HG02798 (cell line): ENCODE measurements around the gene SCNN1A.

Source experiments
- ATAC-seq: cut with Tn5 transposase; IDR thresholded peaks from one replicate; pipeline ENCODE4 v1.9.1; 2021; ENCODE audit warnings: mild to moderate bottlenecking; ENCODE audit not compliant: unreplicated experiment, poor library complexity

Gene SCNN1A

GRCh38 chr12:6375269-6376078 lies at the start of gene SCNN1A:
SCNN1A (minus strand) TSS chr12:6375563; CDS start chr12:6374783, 780 bp downstream.
- ATAC-seq = no peak

GRCh38 chr12:6424866-6425265 lies 49.5 kb upstream of the SCNN1A start:
- no peak for ATAC-seq

GRCh38 chr12:6424008-6424347 lies 48.6 kb upstream of the SCNN1A start:
- no peak for ATAC-seq

- ATAC-seq = peak; percentile 46
Measured at GRCh38 chr12:6423267-6424007, 48.1 kb upstream of the SCNN1A start.

GRCh38 chr12:6420364-6420763 lies 45.0 kb upstream of the SCNN1A start:
- ATAC-seq = no peak

- ATAC-seq = no peak
Measured at GRCh38 chr12:6418796-6419195, 43.4 kb upstream of the SCNN1A start.

GRCh38 chr12:6416596-6416995 lies 41.2 kb upstream of the SCNN1A start:
- no peak for ATAC-seq

GRCh38 chr12:6407236-6407954 lies 32.0 kb upstream of the SCNN1A start:
- no peak for ATAC-seq

- no peak for ATAC-seq
Measured at GRCh38 chr12:6405963-6406362, 30.6 kb upstream of the SCNN1A start.

GRCh38 chr12:6404390-6404789 lies 29.0 kb upstream of the SCNN1A start:
- ATAC-seq = no peak

GRCh38 chr12:6399884-6400644 lies 24.7 kb upstream of the SCNN1A start:
- no peak for ATAC-seq

GRCh38 chr12:6396031-6396430 lies 20.7 kb upstream of the SCNN1A start:
- ATAC-seq = no peak

GRCh38 chr12:6394398-6394797 lies 19.0 kb upstream of the SCNN1A start:
- ATAC-seq = no peak

- no peak for ATAC-seq
Measured at GRCh38 chr12:6393109-6393508, 17.7 kb upstream of the SCNN1A start.

GRCh38 chr12:6392504-6392903 lies 17.1 kb upstream of the SCNN1A start:
- ATAC-seq = no peak

- no peak for ATAC-seq
Measured at GRCh38 chr12:6391013-6391412, 15.7 kb upstream of the SCNN1A start.

GRCh38 chr12:6390084-6390799 lies 14.9 kb upstream of the SCNN1A start:
- no peak for ATAC-seq

GRCh38 chr12:6387541-6387940 lies 12.2 kb upstream of the SCNN1A start:
- ATAC-seq = no peak

- no peak for ATAC-seq
Measured at GRCh38 chr12:6386491-6386890, 11.1 kb upstream of the SCNN1A start.

GRCh38 chr12:6386038-6386437 lies 10.7 kb upstream of the SCNN1A start:
- no peak for ATAC-seq
